Measurements from ENCODE around the gene NEK8.

DNA sequence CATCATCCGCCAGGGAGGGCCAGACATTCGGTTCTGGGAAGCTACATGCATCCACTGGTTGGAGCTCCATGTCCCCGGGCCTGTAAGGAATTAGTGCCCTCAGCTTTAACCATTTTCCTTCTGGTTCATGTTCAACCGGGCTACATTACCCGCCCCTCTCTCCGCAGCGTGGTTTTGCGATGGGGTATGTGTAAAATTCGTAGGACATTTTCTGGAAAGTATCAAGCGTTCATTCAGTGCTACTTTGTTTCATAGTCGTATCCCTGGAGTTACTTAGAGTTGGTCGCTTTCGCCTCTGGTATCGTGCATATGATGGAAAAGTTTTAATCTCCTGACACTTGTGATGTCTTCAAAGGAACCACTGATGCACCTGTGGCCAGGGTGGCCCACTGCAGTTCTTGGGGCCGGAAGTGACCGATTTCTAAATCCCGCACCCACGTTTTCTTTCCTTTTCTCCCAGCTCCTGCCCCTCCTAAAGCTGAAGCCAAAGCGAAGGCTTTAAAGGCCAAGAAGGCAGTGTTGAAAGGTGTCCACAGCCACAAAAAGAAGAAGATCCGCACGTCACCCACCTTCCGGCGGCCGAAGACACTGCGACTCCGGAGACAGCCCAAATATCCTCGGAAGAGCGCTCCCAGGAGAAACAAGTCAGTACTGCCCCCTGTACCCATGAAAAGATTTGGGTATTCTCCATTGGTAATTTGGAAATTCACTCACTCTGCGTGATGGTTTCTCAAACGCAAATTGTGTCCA, 8.2 kb upstream of the NEK8 start:
- TF ChIP-seq, protein P1, sequence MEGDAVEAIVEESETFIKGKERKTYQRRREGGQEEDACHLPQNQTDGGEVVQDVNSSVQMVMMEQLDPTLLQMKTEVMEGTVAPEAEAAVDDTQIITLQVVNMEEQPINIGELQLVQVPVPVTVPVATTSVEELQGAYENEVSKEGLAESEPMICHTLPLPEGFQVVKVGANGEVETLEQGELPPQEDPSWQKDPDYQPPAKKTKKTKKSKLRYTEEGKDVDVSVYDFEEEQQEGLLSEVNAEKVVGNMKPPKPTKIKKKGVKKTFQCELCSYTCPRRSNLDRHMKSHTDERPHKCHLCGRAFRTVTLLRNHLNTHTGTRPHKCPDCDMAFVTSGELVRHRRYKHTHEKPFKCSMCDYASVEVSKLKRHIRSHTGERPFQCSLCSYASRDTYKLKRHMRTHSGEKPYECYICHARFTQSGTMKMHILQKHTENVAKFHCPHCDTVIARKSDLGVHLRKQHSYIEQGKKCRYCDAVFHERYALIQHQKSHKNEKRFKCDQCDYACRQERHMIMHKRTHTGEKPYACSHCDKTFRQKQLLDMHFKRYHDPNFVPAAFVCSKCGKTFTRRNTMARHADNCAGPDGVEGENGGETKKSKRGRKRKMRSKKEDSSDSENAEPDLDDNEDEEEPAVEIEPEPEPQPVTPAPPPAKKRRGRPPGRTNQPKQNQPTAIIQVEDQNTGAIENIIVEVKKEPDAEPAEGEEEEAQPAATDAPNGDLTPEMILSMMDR (IDR thresholded peaks at IDR 0.05; ENCODE audit: insufficient read depth, low read depth, low read length) = no peak
- no peak for TF ChIP-seq EZH2 (IDR thresholded peaks at IDR 0.05; ENCODE audit: insufficient read depth, low read length)
